Measurements from ENCODE around the gene HDAC7. TPM values are rescaled to one million over a fixed set of nuclear protein-coding genes. Genes with fewer than 3 reads are reported as not detected.

Gene HDAC7
- total RNA-seq, 1 donor from 2014 or later, result 7.1 TPM

- Histone ChIP-seq H3K27me3 (ENCODE audit: control insufficient read depth, insufficient read depth, low read length) (no peaks in the 10 kb centered on the region), H3K4me3 (ENCODE audit: low read depth, low read length) (no peak overlapping the region), H3K36me3 (ENCODE audit: control insufficient read depth, insufficient read depth, low read length) (no peaks in the 10 kb centered on the region)
- FAIRE-seq (no peak), DNase-seq (ENCODE audit: low read depth) (no peak)
- no peak for TF ChIP-seq CTCF (IDR thresholded peaks at IDR 0.05; ENCODE audit: insufficient read depth, low read length, severe bottlenecking)
Observed at GRCh38 chr12:47774663-47775062, 45.0 kb downstream of the HDAC7 start.

- DNase-seq (ENCODE audit: low read depth) (no peak), FAIRE-seq (no peak)
- no peaks in the 10 kb centered on the region for H3K27me3 ChIP-seq (ENCODE audit: control insufficient read depth, insufficient read depth, low read length)
- no peaks in the 10 kb centered on the region for H3K36me3 ChIP-seq (ENCODE audit: control insufficient read depth, insufficient read depth, low read length)
- peak overlapping the region; percentile 55 for H3K4me3 ChIP-seq (ENCODE audit: low read depth, low read length)
- TF ChIP-seq CTCF (IDR thresholded peaks at IDR 0.05; ENCODE audit: insufficient read depth, low read length, severe bottlenecking), result no peak
Observed at GRCh38 chr12:47773858-47774580, 45.7 kb downstream of the HDAC7 start.

GRCh38 chr12:47773062-47773857 is 46.4 kb downstream of the HDAC7 start, which contains the start of gene SLC48A1:
TSS of gene SLC48A1 (plus strand) at chr12:47773238. CDS start at chr12:47773305, 67 bp downstream.
- DNase-seq (ENCODE audit: low read depth) (no peak), FAIRE-seq (no peak)
- peak; percentile 43 for TF ChIP-seq CTCF (IDR thresholded peaks at IDR 0.05; ENCODE audit: insufficient read depth, low read length, severe bottlenecking)
- Histone ChIP-seq H3K4me3 (ENCODE audit: low read depth, low read length) (peak within 1 kb of the TSS; percentile 55), H3K27me3 (ENCODE audit: control insufficient read depth, insufficient read depth, low read length) (no peaks in the 10 kb centered on the region), H3K36me3 (ENCODE audit: control insufficient read depth, insufficient read depth, low read length) (no peaks in the 10 kb centered on the region)

GRCh38 chr12:47772738-47773061 is 47.0 kb downstream of the HDAC7 start:
- Histone ChIP-seq H3K27me3 (ENCODE audit: control insufficient read depth, insufficient read depth, low read length) (no peaks in the 10 kb centered on the region), H3K36me3 (ENCODE audit: control insufficient read depth, insufficient read depth, low read length) (no peaks in the 10 kb centered on the region), H3K4me3 (ENCODE audit: low read depth, low read length) (peak overlapping the region; percentile 39)
- DNase-seq (ENCODE audit: low read depth) (no peak), FAIRE-seq (no peak)
- TF ChIP-seq CTCF (IDR thresholded peaks at IDR 0.05; ENCODE audit: insufficient read depth, low read length, severe bottlenecking), result no peak

- no peak for DNase-seq (ENCODE audit: low read depth)
- TF ChIP-seq CTCF (IDR thresholded peaks at IDR 0.05; ENCODE audit: insufficient read depth, low read length, severe bottlenecking), result no peak
- Histone ChIP-seq H3K4me3 (ENCODE audit: low read depth, low read length) (no peak overlapping the region), H3K36me3 (ENCODE audit: control insufficient read depth, insufficient read depth, low read length) (no peaks in the 10 kb centered on the region), H3K27me3 (ENCODE audit: control insufficient read depth, insufficient read depth, low read length) (no peaks in the 10 kb centered on the region)
- FAIRE-seq, result no peak
Observed at GRCh38 chr12:47772094-47772660, 47.5 kb downstream of the HDAC7 start.
